Measurements from ENCODE around the gene PRKACB. TPM values are rescaled to one million over a fixed set of nuclear protein-coding genes. Genes with fewer than 3 reads are reported as not detected.

The PRKACB gene
- total RNA-seq, 1 donor from 2014 or later: 64.9 TPM

- Histone ChIP-seq H2AFZ (ENCODE audit: low read depth, low read length) (no peak overlapping the region), H3K36me3 (ENCODE audit: insufficient read depth, low read length) (no peaks in the 10 kb centered on the region), H3K79me2 (ENCODE audit: insufficient read depth, low read length) (peaks cover 6% of the 10 kb centered on the region), H3K4me2 (ENCODE audit: low read length) (no peak overlapping the region), H3K27ac (ENCODE audit: low read depth, low read length) (no peak overlapping the region), H3K27me3 (ENCODE audit: insufficient read depth, low read length) (no peaks in the 10 kb centered on the region), H3K4me1 (ENCODE audit: insufficient read depth, low read length) (no peaks in the 10 kb centered on the region), H3K9ac (ENCODE audit: low read length) (no peak overlapping the region), H3K9me3 (ENCODE audit: insufficient read depth, low read depth, low read length) (no peaks in the 10 kb centered on the region), H4K20me1 (ENCODE audit: insufficient read depth, low read length) (peaks cover 3% of the 10 kb centered on the region), H3K4me3 (ENCODE audit: insufficient read depth, low read depth, low read length) (no peak overlapping the region)
- Mint-ChIP-seq H3K27me3 (ENCODE audit: low read depth, unreplicated experiment) (no peaks in the 10 kb centered on the region), H3K27ac (ENCODE audit: unreplicated experiment) (no peak overlapping the region), H3K9me3 (ENCODE audit: unreplicated experiment) (peaks cover 4% of the 10 kb centered on the region), H3K4me3 (ENCODE audit: unreplicated experiment) (no peak overlapping the region), H3K4me1 (ENCODE audit: low read depth, unreplicated experiment) (peaks cover 13% of the 10 kb centered on the region), H3K36me3 (ENCODE audit: low read depth, unreplicated experiment) (peaks cover 3% of the 10 kb centered on the region)
- FAIRE-seq: no peak
- TF ChIP-seq EZH2 (IDR thresholded peaks at IDR 0.05; ENCODE audit: insufficient read depth, low read length): no peak
- no peak for TF ChIP-seq CTCF (IDR thresholded peaks at IDR 0.05; ENCODE audit: insufficient read depth, low read depth, low read length)
- DNase-seq (ENCODE audit: low read depth): no peak
Measured at GRCh38 chr1:84116558-84116957, 27.5 kb upstream of the PRKACB start.

DNA sequence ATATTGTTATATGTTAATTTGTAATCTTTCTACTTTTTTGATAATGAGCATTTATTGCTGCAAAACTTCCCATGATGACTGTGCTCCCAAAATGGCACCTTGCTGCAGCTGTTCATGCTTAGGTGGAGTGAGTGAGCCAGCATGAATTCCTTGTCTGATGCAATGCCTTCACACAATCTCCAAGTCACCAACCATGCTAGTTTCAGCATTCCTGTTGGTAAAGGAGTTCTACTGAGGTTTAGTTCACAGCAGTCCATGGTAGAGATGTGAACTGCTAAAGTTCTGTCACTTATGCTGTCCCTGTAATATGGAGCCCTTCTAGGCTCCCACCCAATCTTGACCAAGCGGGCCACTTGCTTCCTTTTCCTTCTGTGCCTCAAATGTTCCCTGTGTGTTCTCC is 26.2 kb upstream of the PRKACB start:
- TF ChIP-seq CTCF (IDR thresholded peaks at IDR 0.05; ENCODE audit: insufficient read depth, low read depth, low read length) (no peak), EZH2 (IDR thresholded peaks at IDR 0.05; ENCODE audit: insufficient read depth, low read length) (no peak)
- peaks cover 20% of the 10 kb centered on the region for H3K4me1 Mint-ChIP-seq (ENCODE audit: low read depth, unreplicated experiment)
- no peak overlapping the region for H3K4me2 ChIP-seq (ENCODE audit: low read length)
- DNase-seq (ENCODE audit: low read depth) (peak; percentile 57), FAIRE-seq (peak; percentile 58)
- no peaks in the 10 kb centered on the region for H3K36me3 ChIP-seq (ENCODE audit: insufficient read depth, low read length)
- no peaks in the 10 kb centered on the region for H3K27me3 ChIP-seq (ENCODE audit: insufficient read depth, low read length)
- no peak overlapping the region for H2AFZ ChIP-seq (ENCODE audit: low read depth, low read length)
- peaks cover 6% of the 10 kb centered on the region for H3K79me2 ChIP-seq (ENCODE audit: insufficient read depth, low read length)
- H3K4me3 ChIP-seq (ENCODE audit: insufficient read depth, low read depth, low read length): no peak overlapping the region
- no peak overlapping the region for H3K27ac ChIP-seq (ENCODE audit: low read depth, low read length)
- peaks cover 4% of the 10 kb centered on the region for H3K9me3 Mint-ChIP-seq (ENCODE audit: unreplicated experiment)
- no peaks in the 10 kb centered on the region for H3K27me3 Mint-ChIP-seq (ENCODE audit: low read depth, unreplicated experiment)
- H4K20me1 ChIP-seq (ENCODE audit: insufficient read depth, low read length): peaks cover 3% of the 10 kb centered on the region
- H3K9ac ChIP-seq (ENCODE audit: low read length): no peak overlapping the region
- no peak overlapping the region for H3K4me3 Mint-ChIP-seq (ENCODE audit: unreplicated experiment)
- H3K9me3 ChIP-seq (ENCODE audit: insufficient read depth, low read depth, low read length): no peaks in the 10 kb centered on the region
- no peaks in the 10 kb centered on the region for H3K4me1 ChIP-seq (ENCODE audit: insufficient read depth, low read length)
- H3K36me3 Mint-ChIP-seq (ENCODE audit: low read depth, unreplicated experiment): peaks cover 3% of the 10 kb centered on the region
- peak overlapping the region; percentile 95 for H3K27ac Mint-ChIP-seq (ENCODE audit: unreplicated experiment)

DNA sequence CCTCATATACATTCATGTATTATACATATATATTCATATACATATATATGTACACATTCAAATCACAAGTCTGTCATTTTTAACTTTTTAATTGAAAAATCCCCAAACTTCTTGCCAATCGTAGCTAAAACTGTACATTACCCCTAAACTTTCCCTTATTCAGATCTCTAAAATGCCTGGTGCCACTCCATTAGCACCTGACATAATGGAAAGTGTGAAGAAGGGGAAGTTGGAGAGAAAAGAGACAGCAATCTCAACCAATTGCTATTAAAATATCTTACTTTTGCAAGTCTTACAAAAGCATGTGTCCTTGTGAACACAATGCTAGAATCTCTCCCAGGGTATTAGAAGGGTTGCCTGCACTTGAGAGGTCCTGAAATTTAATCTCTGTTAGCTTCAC is 22.7 kb upstream of the PRKACB start:
- peaks cover 20% of the 10 kb centered on the region for H3K4me1 Mint-ChIP-seq (ENCODE audit: low read depth, unreplicated experiment)
- no peaks in the 10 kb centered on the region for H3K27me3 ChIP-seq (ENCODE audit: insufficient read depth, low read length)
- DNase-seq (ENCODE audit: low read depth) (no peak), FAIRE-seq (no peak)
- H2AFZ ChIP-seq (ENCODE audit: low read depth, low read length): no peak overlapping the region
- H3K36me3 Mint-ChIP-seq (ENCODE audit: low read depth, unreplicated experiment): peaks cover 3% of the 10 kb centered on the region
- no peaks in the 10 kb centered on the region for H3K27me3 Mint-ChIP-seq (ENCODE audit: low read depth, unreplicated experiment)
- no peak overlapping the region for H3K4me3 Mint-ChIP-seq (ENCODE audit: unreplicated experiment)
- no peaks in the 10 kb centered on the region for H3K36me3 ChIP-seq (ENCODE audit: insufficient read depth, low read length)
- H3K4me3 ChIP-seq (ENCODE audit: insufficient read depth, low read depth, low read length): no peak overlapping the region
- no peak overlapping the region for H3K27ac ChIP-seq (ENCODE audit: low read depth, low read length)
- H3K9me3 Mint-ChIP-seq (ENCODE audit: unreplicated experiment): no peaks in the 10 kb centered on the region
- H3K4me2 ChIP-seq (ENCODE audit: low read length): no peak overlapping the region
- TF ChIP-seq EZH2 (IDR thresholded peaks at IDR 0.05; ENCODE audit: insufficient read depth, low read length) (no peak), CTCF (IDR thresholded peaks at IDR 0.05; ENCODE audit: insufficient read depth, low read depth, low read length) (no peak)
- H3K9ac ChIP-seq (ENCODE audit: low read length): no peak overlapping the region
- H3K27ac Mint-ChIP-seq (ENCODE audit: unreplicated experiment): peak overlapping the region; percentile 15
- peaks cover 3% of the 10 kb centered on the region for H4K20me1 ChIP-seq (ENCODE audit: insufficient read depth, low read length)
- no peaks in the 10 kb centered on the region for H3K4me1 ChIP-seq (ENCODE audit: insufficient read depth, low read length)
- peaks cover 6% of the 10 kb centered on the region for H3K79me2 ChIP-seq (ENCODE audit: insufficient read depth, low read length)
- no peaks in the 10 kb centered on the region for H3K9me3 ChIP-seq (ENCODE audit: insufficient read depth, low read depth, low read length)
